Tongue (tissue), 2 donors: ENCODE measurements around the gene ADGRF1. TPM values are rescaled to one million over a fixed set of nuclear protein-coding genes. Genes with fewer than 3 reads are reported as not detected.

Source experiments
- DNase-seq: peaks from one replicate; pipeline ENCODE4 v3.0.0-alpha.2; 2015
- total RNA-seq: library from RNA; depleted of rRNA; stranded (reverse); fragments of >200 nt; gene quantifications from one replicate; pipeline ENCODE4 v1.2.3, GENCODE V29; 2014

ADGRF1 gene
- total RNA-seq, 1 donor from 2014 or later = 9.4 TPM

DNA sequence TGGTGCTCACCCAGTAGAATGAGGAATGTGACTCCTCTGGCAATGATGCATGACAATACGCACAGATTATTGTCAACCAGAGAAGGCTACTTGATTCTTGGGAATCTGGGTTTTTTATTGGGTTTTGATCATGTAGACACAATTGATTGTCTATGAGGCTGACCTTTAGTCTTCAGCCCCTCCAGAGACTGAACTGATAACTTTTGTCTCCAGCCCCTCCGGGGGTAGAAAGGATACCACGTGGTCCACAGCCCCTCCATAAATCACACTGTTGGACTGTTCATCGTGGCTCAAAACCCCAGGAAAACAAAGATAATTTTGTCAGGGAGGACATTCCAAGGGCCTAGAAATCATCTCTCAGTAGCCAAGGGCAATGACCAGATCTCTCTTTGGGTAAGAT lies 62.9 kb downstream of the ADGRF1 start:
- no peak for DNase-seq

DNA sequence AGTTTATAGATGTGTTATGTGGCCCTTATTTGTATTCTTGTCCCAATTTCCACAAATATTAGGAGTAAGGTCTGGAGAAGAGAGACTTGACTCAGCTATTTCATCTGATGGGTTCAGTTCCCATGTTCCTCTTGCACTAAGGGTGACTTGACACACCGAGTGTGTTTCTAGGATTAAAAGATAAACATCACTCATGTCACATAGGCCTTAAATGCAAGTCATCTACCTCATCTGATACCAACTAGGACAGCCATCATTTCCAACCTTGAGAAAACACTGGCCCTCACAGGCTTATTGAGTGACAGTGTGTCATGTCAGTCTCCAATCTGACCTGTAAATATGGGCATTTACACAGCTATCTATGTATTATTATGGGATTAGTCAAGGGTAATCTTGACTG lies 67.3 kb downstream of the ADGRF1 start:
- DNase-seq = no peak

DNA sequence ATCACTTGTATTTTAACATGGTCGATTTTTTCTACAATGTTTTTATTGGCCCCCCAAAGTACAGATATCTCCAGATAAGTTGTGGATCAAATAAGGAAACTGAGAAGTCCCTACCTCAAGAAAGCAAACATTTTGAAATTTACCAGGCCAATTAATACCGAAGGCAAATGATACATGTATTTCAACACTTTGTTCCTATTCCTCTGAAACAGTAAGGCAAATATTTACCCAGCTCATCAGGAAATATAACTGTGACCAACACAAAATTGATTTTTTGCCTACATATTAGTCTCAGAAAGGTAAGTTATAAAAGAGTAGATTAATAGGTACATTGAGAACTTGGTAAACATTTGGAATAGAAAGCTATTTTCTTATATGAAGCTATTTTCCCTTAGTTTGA lies 69.1 kb downstream of the ADGRF1 start:
- no peak for DNase-seq

DNA sequence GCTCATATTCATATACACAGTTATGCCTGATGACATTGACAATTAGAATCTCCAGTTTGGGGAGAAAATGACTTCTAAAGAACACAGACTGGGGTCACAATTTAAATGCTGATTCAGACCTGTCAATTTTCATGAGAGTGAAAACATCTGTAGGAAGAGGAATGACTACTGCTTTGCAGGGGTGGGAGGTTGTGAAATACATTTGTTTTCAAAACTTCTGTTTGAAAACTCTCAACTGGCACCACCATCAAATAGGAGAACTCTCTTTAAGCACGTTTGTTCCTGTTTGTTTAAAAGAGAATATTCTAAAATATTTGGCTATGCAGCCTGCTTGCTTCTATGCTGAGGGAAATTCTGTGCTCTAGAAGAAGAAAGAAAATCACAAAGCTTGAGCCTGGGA lies 69.6 kb downstream of the ADGRF1 start:
- DNase-seq = no peak

DNA sequence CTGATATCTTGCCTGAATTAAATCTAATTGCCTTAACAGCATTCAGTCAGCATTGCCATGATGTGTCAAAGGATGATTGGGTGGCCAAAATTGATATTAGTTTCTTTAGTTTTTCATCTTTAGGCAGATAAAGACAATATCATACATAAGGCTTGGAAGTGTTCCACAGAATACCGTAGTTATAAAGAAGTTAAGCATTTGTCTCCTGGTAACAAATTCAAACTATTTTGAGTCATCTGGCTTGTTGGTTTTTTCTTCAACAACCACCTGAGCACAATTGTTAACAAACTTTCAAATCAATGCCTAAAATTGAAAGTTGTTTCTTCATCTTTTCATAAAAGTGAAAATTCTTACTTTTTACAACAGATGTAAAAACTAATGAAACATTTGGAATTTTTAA lies 72.9 kb downstream of the ADGRF1 start:
- DNase-seq = no peak

DNA sequence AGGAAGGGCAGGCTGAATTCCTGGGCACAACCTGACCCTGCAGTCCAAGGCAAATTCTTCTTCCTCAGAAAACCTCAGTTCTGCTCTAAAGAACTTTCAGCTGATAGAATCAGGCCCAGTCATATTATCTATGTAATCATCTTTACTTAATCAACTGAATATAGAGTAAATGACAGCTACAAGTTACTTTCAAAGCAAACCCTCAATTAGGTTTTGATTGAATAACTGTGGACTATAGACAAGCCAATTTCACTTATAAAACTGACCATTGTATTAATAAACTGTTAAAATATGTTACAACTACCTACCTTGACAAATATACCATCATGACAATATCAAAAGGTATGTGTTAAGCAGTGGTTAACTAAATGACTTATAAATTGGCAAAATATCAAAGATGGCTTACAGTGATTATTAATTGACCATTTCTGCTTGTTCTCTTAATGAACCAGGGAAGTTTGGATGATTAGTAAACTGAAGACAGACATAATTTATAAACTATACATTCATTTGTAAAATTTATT lies 74.2 kb downstream of the ADGRF1 start:
- DNase-seq = no peak

DNA sequence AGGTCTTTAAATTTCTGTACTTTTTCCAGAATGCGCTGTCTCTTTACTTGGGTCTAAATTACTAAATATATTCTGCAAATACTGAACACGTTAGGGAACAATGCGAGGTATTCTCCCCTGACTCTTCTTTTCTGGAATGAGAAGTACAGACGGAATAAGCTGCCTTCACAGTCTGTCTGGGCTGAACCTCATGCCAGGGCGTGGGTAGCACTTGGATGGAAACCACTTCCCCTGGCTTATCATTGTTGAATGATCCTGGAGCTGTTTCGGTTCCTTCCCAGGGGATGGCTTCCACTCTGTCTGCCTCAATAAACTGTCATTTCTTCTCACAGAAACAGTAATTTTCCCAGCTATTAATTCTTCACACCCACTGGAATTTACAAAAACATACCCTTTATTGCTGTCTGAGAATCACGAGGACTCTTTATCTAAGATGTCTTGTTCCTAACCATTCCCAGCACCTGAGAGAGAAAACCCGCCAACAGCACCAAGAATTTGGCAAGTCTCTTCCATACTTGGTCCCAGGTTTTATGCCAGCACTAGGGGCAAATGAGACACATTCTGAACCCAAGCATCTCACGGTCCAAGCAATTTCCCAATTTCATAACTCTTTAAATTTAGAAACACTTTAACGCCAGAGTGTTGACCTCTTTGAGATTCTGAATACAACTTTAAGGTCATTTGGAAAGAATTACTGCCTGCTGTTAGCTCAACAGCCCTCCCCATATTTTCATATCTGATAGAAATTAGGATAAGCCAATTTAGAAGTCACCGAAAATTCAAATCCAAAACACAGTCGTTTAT lies 77.2 kb downstream of the ADGRF1 start:
- no peak for DNase-seq

DNA sequence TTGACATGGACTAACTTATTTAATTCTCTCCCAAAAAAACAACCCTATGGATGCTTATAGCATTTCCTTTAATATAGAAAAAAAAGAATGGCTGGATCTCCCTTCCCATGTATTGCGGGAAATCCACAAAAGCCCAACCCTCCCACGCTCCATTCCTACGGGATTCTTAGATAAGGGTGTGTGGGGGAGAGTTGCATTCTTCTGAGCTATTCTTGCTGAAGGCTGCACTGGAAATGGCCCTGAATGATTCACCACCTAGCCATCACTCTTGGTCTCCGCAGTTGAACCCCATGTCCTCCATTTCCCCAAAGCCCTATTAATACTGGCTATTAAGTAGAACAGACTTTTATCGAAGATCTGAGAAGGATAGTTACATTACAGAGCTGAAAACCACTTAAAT lies 78.5 kb downstream of the ADGRF1 start:
- DNase-seq = no peak

DNA sequence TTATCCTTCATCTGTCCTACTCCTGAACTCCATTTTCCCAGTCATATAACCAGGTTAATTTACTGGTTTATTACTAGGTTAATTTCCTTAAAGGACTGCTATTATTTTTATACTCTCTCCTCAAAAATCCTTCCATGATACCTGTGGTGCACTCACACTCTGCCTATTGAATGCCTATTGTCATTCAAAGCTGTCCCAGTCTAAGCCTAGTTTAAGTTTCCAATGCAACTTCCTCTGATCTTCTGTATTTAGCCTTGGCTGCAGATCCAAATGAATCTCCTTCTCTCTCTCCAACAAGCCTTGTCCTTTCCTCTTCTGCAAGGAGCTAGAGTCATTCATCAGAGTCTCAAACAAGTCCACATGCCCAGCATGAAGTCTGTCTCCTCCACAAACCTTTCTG lies 79.1 kb downstream of the ADGRF1 start:
- no peak for DNase-seq

DNA sequence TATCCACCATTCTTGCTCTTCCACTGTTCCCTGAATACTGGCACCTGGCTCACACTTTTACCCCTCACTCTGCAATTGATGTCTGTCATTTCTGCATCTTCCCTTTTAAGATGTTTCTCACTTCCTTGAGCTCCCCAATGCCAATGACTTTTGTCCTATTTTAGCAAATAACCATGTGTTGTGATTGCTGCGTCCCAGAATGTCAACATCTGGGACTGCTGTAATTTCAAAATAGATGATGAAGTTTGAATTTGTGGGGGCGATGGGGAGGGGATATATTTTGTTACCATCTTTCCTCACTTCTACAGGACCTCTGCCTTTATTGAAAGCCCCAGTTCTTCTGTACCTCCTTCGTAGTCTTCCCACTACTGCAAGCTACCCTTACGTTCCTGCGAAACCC lies 80.4 kb downstream of the ADGRF1 start:
- no peak for DNase-seq

DNA sequence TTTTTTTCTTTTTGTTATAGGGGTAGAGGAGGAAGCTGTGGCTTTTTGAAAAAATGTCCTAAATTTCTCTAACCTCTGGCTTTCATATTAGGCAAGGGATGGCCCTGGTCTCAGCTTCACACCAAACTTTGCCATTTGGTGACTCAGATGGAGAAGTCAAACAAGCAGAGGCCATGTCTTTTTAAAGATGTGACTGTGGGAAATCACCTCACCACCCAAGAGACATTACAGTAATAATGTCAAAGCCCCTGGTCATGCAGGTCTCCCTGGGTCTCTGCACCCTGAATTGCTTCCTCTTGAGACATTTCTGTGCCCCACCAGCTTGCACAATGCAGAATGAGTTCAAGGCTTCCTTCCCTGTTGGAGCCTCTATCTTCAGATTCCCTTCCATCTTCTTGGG lies 80.9 kb downstream of the ADGRF1 start:
- no peak for DNase-seq

DNA sequence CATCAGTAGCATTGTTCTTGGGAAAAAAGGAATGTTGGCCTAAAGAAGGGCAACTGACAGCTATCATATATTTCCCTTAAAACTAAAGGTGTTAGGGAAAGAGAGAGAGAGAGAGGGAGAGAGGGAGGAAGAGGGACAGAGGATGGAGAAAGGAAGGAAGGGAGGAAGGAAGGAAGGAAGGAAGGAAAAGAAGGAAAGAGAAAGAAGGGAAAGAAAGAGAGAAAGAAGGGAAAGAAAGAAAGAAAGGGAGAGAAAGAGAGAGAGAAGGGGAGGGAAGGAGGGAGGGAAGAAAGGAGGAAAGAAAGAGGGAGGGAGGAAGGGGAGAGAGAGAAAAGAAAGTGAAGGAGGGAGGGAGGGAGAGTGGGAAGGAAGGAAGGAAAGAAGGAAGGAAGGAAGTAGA lies 82.7 kb downstream of the ADGRF1 start:
- DNase-seq = no peak

DNA sequence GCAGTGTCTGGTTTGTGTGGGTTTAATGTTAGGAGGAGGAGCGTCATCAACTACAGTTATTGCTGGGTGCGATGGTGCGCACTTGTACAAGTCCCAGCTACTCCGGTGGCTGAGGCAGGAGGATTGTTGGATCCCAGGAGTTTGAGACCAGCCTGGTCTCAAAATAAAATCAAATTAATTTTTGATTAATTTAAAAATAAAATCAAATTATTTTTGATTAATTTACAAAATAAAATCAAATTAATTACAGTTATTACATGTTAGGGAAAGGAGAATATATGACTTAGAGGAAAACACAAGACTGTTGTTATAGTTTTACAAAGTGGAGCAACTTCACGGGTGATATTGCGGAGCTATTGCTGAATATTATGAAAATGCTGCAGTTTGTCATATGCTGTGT lies 85.7 kb downstream of the ADGRF1 start:
- DNase-seq = no peak

DNA sequence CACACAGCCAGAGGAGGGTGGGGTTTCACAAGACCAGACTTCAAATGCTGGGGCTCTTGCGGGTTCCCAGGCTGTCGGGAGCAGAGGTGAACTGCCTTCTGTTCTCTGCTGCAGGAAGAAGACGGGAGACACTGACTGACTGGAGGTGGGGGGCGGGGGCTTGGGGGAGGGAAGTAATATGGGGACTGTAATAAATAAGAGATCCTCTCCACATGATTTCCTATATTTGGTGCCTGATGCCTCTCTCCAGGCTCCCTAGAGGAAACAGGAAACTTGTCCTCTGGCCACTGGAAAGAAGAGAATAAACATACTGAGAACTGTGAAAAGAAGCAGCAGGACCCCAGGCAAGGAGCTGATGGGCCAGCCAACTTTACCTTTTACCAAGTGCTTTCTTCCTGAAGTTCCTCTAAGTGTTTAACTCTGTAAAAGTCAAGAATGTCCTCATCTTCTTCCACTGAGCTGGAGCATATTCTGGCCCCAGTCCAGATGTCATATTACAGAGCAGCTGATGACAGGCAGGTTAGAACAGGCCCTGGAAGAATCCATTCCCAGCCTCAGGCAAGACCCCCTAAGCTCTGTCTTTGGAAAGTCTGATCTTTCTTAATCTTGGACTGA lies 87.2 kb downstream of the ADGRF1 start:
- DNase-seq = peak; percentile 73

DNA sequence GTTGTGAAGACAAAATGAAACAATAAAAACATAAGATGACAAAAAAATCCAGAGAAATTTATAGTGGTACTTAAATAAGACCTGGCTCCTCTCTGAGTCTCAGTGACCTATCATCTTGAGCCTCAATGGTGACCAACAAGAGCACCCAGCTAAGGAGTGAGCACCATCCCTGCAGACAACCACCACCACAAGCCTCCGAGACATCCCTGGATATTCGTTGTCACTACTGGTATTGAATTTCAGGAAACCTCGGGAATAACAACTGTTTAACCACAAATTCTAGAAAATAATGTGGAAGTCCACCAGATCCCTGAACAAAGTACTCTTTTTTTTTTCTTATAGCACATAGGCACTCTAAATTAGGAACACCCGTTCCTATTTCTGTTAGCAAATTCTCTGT lies 88.2 kb downstream of the ADGRF1 start:
- DNase-seq = no peak

DNA sequence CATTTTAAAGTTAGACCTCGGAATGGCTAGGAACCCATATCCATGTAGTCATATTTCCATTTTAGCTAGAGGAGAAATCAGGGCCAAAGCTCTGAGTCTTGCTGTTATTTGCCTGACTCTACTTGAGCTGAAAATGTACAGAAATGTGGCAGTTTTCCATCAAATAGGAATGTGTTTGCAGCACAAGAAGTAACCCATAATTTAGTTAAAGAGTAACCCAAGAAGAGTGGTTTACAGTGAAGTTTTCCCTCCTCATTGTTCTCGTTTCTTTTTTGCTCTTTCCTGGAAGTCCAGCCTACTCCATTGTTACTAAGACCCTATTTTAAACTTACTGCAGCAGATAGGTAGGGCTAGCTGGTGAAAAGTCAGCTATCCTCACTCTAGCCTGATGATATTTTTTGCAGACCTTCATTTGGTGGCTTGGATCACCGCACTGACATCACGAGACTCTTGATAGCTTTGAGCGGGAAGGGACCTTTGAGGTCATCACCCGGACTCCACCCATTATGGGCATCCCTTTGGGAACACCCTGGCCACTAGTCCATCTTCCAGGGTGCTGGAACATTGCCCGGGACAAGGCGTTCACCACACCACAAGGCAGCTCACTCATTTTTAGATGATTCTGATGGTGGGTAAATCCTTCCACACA lies 92.4 kb downstream of the ADGRF1 start:
- no peak for DNase-seq

DNA sequence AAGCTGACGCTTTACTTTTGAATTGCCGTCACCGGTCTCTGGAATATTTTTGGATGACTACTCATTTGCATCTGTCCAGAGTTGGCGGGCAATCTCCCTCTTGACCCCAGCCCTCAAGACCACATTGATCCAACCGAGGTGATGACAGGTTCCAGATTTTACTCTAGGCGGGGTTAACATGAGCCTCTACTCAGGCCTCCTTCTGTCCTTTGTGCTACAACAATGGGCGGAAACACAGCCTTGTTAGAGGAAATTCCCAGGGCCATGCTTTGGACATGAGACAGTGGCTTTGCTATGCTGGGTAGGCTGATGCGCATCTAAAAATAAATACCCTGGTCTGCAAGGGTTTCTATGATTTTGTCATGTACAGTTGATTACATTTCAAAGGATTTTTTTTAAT lies 93.4 kb downstream of the ADGRF1 start:
- DNase-seq = peak; percentile 22

Other genes with a start within 250 kb of the ADGRF1 start
- not detected for gene MEP1A, start 248.9 kb downstream of the ADGRF1 start, total RNA-seq
- 39.9 TPM for gene ADGRF5, start 120.4 kb downstream of the ADGRF1 start, total RNA-seq